ENCODE results near the gene IRF8.

Gene IRF8

DNA sequence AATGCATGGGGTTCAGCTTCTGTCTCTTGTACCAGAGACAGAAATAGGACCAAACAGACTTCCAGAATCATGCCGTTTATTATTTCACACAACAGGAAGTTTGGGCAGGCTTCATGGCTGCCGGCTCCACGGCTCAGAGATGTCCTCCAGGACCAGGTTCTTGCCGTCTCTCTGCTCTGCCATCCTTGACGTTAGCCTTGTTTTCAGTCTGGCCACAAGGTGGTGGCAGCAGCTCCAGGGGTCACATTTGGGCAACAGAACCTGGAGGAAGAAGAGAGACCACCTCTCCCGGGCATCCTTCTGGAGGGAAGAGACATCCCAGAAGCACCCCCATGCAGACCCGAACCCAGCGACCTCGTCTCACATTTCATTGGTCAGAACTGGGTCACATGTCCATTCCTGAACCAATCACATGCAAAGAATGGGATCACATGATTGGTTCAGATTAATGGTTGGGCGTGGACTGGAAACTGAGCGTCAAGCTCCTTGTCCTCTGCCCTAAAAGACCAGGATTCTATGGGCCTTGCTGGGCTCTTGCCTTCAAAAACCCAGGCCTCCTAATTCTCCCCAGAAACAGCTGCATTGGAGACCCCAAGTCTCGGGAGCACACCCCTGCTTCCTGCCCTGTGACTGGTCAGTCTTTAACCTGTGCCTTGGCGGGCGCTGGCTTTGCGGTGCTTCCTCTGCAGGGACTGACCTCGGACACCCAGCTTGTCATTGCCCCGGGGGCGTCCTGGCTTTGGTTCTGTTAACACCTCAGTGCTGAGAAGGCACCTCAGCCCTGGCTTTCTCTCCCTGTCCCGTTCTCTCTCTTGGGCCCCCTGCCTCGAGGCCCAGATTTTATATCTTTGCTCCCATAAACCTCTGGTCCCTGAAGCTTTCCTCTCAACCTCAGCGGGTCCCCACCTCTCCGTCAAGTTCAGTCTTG lies 63.3 kb downstream of the IRF8 start:
- no peak for DNase-seq (ENCODE audit: low spot score)

DNA sequence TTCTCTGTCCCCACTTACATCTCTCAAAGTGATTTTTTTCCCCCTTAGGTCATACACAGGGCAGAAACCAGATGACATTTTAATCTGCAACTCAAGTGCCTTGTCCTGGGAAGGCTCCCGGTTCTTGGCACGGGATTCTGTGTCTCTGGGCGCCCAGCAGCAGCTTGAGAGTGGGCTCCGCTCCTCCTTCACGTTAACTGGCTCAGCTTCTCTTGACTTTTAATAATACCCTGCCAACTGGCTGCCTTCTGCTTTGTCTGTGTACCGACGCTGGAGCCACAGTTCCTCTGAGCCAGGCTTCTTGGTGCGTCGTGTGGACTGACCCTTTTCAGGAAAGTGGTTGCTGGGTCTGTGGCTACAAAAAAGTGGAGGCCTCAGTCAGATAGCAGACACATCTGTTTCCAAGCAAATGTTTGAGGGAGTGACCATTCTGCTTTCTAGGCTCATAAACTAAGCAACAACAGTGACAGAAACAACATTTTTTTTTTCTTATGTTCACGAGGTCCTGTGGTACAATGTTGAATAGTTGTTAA lies 64.9 kb downstream of the IRF8 start:
- DNase-seq (ENCODE audit: low spot score), result no peak

DNA sequence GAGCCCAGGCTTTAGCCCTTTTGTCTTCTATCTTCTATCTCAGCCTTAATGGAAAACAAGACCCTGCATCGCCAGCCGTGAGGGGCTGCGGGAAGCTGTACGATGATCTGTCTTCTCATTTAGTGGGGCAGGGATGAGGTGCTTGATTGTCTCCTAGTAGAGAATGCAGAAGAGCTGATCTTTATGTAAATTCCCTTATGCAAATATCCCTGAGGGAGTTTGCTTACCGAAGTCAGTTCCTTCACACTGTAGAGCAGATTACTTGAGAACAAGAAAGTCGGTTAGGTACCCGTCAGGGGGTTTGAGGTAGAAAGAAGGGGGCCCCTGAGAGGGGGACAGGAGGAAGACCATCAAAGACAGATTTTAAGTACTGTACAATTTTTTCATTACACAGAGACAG lies 66.2 kb downstream of the IRF8 start:
- no peak for DNase-seq (ENCODE audit: low spot score)

DNA sequence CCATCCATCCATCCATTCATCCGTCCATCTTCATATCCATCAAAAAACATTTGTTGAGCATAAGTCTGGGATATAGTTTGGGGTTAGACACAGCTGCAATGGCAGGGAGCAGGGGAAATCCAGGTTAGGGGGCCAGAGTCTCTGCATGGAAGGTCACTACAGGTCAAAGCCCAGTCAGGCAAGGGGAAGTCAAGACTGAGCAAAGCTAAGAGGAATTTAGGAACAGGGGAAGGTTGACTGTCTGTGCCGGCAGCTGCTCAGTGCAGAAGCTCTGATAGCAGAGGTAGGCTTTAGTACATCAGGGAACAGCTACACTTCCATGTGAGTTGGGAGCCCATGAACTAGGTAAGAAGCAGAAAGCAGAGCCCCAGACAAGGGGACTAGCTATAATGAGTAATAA lies 68.1 kb downstream of the IRF8 start:
- DNase-seq (ENCODE audit: low spot score), result no peak

DNA sequence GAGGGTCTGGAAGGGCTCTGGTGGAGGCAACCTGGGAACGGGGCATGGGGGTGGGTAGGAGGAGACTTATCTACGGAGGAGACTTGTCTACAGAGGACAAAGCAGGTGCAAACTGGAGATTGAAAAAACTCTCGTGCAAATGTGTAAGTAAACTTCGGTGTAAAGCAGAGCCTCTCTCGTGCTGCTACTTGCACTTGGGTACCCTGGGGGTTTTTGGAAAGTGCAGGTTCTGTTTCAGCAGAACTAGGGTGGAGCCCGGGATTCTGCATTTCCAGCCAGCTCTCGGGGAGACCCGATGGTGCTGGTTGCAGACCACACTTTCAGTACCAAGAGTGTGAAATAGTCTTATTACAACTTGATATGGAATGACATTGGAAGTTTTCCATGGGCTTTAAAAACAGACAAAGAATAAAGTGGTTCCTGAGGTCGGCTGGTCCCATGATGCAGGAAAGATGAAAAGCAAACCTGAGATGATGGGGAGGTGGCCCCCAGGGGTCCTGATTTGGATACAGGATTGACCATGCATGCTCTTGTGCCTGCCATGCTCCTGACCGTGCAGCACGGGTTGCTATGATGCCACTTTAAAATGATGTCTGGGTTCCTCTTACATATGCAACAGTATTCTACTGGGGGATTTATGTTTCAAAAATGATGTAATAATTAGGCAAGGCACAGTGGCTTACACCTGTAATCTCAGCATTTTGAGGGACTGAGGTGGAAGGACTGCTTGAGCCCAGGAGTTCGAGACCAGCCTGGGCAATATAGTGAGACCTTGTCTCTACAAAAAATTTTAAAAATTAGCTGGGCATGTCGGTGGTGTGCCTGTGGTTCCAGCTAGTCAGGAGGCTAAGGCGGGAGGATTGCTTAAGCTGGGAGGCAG lies 69.3 kb downstream of the IRF8 start:
- no peak for DNase-seq (ENCODE audit: low spot score)

DNA sequence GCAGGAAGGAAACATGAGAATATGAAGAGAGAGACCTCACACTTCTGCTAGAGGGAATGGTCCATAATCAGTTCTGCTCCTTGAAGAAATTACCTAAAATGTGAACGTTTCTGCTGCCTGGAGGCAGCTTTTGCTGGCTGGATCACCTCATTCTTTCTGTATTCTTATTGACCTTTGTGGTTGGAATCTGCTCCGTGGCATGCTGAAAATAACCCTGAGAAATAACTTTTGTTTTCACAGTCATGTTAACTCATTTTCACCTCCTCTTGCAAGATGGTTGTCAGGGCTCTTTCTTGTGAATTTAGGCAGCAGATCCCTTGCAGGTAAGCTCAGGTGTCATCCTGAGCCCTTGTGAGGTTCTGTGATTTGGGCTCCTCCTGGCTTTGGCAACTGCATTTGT lies 70.2 kb downstream of the IRF8 start:
- no peak for DNase-seq (ENCODE audit: low spot score)

DNA sequence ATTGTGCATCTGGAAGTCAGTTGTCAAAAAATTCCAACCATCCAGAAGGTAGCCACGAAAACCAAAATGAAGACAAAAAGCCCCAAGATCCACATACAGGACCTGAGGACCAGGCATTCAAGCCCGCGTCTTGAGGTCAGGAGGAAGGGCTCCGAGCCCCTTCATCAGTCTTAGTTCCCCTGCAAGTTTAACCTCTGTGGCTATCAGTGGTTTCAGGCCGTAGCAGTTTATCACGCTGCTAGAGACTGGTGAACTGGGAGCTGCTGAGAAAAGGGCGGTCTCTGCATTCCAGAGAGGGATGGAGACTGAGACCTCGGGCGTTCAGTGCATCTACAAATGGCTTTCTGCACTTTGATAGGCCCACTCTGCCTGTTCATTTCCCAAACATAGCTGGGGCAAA lies 70.6 kb downstream of the IRF8 start:
- DNase-seq (ENCODE audit: low spot score), result no peak

DNA sequence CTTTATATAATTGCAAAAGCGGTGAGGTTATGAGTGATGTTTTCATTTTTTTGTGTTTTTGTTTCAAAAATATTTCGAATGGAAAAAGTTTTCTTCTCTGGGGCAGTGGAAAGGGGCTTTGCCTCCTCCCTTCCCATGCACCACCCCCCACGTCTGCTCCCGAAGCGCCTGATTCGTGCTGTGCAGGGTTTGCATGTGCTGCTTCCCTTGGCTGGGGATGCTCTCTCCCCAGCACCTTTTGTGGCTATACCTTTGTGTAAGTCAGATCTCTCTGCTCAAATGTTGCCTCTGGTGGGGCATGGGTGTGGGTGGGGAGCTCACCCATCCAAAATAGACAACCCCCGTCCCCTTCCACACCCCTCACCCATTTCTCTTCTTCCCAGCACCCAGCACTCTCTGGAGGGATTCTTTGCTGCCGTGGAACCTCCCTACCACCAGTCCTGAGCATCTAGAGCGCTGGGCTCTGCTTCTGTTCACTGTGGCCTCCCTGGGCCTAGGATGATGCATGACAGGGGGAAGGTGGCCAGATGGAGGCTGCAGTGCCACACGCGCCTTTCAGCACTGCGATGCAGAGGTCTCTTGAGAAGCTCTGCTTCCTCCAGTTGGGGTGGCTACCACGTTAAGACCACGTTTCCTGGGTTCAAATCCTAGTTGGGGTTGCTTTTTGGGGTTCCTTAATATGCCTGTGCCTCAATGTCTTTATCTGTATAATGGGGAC lies 71.2 kb downstream of the IRF8 start:
- no peak for DNase-seq (ENCODE audit: low spot score)

DNA sequence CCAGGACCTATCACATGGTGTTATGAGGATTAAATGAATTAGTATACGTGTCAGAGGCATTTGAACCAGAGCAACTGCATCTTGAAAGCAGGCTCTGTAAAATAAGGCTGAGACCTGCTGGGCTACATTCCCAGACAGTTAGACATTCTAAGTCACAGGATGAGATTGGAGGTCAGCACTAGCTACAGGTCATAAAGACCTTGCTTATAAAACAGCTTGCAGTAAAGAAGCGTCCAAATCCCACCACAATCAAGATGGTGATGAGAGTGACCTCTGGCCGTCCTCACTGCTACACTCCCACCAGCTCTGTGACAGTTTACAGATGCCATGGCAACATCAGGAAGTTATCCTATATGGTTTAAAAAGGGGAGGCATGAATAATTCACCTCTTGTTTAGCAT lies 71.8 kb downstream of the IRF8 start:
- no peak for DNase-seq (ENCODE audit: low spot score)

Data from HuH-7.5 (cell line).